Superior temporal gyrus (tissue), 1 donor: Measurements from ENCODE around the gene TRIM46.
A peak's percentile ranks its signal among the peaks of the same experiment; 100 is the strongest.
"Not testable (repeated sequence)": the region's sequence is repeated elsewhere in the genome, so short reads cannot be mapped to it uniquely, and the experiment has no call there.

ENCODE experiments used
- DNase-seq: peaks from one replicate; pipeline ENCODE4 v3.0.0-alpha.2; 2016; ENCODE audit errors: extremely low spot score

The TRIM46 gene

DNA sequence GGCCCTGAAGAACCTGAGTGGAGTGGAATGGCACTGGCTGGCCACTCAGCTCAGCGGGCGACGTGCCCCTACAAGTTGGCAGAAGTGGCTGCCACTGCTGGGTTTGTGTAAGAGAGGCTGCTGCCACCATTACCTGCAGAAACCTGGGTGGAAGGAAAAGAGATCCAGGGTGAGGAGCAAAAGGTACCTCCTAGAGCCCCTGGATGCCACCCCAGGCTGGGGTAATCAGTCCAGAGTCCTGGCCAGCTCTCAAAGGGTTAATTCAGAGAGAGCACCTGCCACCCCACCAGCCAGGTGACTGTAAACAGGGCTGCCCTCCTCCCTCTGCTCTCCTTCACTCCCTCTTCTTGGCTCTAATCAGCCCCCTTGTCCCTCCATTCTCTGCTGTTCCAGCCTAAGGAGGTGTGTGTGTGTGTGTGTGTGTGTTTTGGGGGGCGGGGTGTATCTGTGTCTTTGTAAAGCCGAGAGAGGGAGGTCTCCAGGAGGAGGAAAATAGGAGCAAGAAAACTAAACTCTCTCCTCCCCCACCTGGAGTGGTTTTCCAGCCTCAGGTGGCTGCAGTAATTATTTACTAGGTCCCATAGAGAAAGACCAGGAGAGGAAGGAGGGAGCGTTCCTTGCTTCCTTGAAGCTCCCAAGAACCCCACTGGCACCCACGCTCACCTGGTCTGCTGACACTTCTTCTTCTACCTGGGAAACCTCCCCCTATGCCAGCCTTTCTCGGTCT is 12.6 kb downstream of the TRIM46 start:
- DNase-seq, result no peak

DNA sequence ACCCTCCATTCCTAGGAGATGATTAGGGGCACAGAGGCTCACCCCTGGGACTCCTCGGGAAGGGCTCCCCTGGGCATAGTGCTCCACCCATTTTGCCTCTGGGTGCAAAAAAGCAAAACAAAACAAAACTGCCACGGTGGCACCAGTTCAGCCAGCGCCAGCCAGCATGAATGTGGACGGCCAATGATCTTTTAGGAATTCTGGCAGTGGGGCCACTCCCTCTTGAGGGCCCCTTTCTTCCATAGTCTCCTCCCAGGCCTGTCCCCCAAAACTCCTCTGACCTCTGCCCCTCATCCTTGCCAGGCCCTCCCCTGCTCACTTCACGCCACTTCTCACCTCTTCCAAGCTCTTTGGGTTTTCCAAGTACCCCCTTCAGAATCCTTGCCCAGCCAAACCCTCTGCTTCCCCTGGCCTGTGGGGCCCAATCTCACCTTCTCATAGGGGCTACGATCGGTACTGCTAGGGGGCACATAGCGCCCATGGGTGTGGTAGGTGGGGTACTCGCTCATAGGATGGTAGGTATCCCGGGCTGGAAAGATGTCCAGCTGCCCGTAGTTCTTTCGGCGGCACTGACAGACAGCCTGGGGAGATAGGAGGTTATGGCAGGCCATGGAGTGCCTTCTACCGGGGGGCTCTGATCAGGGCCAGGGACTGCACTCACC is 13.3 kb downstream of the TRIM46 start:
- no peak for DNase-seq

DNA sequence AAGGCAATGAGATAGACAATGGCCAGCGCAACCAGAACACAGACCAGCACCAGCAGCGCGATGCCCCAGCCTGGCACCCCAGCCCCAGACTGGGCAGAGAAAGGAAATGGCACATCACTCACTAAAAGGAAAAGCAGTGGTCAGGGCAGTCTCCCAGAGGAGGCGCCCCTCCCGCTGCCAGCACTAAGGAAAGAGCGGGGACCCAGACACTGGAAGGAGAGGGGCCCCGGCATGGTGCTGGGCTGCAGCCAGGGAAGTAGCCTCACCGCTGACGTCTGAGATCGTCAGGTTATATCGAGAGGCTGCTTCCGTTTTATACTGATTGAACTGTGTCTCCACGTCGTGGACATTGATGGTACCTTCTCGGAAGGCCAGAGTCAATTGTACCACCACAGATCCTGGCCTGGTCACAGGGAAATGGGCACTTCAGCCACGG is 13.8 kb downstream of the TRIM46 start:
- no peak for DNase-seq

DNA sequence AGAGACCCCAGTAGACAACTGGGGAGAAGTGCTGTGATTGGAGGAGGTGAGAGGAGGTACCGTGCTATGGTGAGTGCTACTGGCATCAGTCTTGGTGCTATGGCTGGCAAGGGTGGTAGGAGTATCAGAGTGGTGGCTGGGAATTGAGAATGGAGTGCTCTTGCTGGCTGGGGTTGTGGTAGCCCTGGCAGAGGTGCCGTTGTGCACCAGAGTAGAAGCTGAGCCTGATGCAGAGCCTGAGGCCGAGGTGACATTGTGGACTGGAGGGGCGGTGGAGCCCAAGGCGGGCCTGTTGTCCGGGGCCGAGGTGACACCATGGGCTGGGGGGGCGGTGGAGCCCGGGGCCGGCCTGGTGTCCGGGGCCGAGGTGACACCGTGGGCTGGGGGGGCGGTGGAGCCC is 14.6 kb downstream of the TRIM46 start:
- DNase-seq, result no peak

DNA sequence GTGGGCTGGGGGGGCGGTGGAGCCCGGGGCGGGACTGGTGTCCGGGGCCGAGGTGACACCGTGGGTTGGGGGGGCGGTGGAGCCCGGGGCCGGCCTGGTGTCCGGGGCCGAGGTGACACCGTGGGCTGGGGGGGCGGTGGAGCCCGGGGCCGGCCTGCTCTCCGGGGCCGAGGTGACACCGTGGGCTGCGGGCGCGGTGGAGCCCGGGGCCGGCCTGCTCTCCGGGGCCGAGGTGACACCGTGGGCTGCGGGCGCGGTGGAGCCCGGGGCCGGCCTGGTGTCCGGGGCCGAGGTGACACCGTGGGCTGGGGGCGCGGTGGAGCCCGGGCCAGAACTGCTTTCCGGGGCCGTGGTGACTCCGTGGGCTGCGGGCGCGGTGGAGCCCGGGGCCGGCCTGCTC is 16.3 kb downstream of the TRIM46 start:
- DNase-seq, result not testable (repeated sequence)

DNA sequence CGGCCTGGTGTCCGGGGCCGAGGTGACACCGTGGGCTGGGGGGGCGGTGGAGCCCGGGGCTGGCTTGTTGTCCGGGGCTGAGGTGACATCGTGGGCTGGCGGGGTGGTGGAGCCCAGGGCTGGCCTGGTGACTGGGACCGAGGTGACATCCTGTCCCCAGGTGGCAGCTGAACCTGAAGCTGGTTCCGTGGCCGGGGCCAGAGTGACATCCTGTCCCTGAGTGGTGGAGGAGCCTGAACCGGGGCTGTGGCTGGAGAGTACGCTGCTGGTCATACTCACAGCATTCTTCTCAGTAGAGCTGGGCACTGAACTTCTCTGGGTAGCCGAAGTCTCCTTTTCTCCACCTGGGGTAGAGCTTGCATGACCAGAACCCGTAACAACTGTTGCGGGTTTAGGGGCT is 18.3 kb downstream of the TRIM46 start:
- no peak for DNase-seq

DNA sequence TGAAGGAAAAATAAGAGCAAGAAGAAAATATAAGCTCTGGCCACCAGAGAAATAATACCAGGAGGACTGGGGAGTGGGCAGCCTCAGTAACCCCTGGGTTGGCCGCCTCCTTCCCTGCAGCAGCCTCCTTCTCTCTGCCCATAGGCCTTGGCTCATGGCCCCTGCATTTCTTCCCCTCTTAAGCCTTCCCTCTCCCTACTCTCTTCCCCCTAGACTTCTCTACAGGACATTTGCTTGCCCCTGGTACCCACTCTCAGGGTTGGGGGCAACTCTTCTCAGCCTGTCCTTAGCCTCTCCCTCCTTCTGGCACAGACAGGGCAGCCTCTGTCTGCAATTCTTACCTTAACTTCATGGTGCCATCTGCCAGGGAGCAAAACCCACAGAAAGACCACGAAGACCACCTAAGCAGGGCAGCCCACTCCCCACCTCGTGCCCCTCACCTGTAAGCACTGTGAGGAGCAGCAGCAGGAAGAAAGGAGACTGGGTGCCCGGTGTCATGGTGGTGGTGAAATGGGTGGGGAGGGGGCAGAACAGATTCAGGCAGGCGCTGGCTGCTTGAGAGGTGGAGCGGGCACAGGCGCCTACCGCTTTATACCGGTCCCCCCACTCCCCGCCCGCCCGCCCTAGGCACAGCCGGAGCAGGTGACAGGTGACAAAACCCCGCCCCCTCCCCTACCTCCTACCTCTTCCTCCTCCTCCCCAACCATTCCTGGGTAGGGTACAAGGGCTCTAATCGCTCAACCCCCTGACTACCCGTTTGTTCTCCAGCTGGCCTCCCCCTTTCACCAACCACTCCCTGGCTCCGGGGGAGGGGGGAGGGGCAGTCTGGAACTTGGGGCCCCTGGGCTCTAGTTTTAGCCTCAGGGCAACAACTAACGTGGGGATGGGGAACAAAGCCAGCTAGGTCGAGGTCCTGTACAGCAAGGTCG is 19.0 kb downstream of the TRIM46 start:
- no peak for DNase-seq

DNA sequence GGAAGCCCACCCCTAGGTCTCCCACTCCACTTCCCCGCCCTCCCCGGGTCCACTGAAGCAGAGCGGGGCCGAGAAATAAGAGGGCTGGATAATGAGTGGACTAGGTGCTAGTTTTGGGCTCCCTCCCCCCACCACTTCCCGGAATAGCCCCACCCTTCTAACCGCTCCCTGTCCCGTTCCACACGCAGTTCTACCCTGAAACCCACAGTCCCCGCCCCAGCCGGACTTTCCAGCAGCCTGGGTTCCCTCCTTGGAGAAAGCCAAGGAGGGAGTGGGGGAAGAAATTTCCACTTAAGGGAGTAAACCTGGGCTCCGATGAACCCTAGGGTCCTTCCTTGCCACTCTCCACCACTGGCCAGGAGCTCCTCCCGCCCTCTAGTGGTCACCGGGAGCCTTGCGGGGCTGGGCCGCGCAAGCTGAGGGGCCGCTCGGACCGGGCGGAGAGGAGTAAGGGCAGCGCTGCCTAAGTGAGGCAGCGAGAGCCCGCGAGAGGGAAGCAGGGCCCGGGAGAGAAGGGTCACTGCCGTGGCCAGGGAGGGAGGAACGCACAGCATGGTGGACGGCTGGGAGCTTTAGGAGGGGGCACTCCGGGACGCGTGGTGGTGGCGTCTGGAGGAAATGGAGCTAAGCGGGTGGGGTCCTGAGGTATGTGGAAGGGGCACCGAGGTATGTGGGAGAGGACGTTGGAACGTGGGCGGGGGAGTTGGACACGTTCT is 19.8 kb downstream of the TRIM46 start:
- DNase-seq, result peak; percentile 76

DNA sequence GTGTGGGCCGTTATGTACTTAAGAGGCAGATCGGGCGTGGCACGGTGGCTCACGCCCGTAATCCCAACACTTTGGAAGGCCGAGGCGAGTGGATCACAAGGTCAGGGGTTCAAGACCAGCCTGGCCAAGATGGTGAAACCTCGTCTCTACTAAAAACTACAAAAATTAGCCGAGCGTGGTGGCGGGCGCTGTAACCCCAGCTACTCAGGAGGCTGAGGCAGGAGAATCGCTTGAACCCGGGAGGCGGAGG is 20.3 kb downstream of the TRIM46 start:
- DNase-seq, result not testable (repeated sequence)

DNA sequence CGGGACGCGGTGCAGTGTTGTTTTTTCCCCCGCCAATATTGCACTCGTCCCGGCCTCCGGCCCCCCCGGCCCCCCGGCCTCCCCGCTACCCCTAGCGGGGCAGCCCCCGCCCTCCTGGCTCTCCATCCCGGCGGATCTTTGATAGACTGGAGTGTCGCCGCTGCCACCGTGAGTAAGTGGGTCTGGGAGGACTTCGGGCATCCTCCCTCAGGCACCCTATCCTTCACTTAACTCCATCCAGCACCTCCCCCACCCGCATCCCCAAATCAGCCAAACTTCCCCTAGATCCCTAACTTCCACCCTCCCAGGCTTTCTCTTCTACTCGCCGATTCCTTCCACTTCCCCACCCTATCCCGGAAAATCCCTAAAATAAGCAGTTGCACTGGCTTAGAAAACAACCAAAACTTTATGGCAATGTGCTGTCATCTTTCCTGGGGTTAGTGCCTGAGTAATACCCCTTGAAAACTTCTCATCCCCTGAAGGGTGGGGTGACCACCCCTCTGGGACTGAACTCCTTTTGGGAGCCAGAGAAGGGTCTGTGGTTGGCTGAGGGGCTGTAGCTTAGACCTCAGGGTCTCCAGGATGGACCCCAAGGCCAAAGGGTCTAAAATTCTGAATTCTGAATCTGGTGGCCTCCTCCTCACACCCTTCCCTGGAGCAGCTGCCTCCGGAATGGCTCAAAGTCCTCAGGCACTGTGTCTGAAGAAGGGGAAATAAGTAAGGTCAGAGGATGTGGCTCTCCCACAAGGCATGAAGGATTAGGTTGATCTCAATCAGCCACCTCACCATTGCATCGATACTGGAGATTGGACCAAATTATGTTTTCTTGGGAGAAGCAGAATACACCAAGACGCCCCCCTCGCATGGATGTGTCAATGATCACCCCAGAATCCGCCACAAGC is 21.8 kb downstream of the TRIM46 start:
- DNase-seq, result no peak

DNA sequence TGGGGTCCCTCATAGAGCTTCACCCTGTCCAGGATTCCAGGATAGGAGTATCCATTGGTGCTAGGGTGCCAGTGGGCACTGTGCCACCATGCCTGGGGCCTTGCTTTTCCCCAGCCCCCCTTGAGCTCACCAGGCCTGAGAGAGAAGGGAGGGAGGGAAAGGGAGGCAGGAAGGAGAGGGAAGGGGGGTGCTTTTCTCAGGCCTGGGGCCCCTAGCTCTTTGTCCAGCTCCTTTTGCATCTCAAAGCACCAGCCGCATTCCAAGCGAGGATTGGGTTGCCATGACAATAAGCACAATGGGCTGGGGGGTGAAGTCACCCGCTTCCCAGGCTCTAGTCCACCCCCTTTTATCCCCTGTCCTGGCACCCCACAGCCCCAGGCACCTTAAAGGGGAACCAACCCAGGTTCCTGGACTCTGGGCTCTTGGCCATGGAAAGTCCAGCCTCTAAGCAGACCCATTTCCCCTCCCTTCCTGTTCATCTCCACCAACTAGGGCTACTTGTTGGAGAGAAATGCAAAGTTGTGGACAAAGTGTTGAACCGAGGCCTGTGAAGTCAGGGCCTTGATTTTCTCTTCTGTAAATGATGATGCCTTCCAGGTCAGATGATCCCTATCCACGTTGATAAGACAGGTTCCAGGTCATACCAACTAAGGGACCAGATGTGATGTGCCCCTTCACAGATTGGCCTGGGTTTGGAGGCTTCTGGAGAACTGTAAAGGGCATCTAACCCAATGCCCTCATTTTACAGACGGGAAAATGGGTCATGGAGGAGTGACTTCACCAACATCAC is 22.6 kb downstream of the TRIM46 start:
- DNase-seq, result peak; percentile 26

DNA sequence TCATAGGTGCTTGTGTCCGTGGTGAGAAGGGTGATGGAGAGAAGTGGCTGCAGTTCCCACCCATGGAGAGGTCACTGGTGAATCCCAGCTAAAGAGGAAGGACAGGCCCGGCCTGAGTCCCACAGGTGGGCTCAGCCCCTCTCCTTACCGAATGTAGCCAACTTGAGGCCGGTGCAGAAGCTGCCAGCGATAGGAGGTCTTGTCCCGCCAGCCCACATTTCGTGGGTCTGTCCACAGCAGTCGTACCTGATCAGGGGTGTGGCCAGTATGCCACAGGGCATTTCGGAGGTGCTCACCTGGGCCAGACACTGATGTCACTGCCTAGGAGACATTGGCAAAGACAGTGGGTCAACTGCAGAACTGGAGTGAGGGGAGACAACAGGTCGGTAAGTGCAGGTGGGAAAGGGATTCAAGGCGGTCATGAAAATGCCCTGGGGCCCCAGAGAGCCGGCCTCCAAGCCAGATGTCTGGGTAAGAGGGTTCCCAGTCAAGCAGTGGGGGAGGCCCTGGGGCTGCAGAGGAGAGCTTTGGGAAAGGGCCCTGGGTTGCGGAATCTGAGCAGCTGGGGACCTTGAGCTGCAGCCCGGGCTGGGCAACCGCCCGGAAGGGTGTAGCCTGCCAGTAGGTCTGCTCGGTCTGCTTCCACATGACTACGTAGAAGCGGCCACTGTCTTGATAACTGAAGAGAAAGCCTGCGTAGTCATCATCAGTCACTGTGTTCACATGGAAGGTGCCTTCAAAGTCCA is 23.4 kb downstream of the TRIM46 start:
- DNase-seq, result no peak

DNA sequence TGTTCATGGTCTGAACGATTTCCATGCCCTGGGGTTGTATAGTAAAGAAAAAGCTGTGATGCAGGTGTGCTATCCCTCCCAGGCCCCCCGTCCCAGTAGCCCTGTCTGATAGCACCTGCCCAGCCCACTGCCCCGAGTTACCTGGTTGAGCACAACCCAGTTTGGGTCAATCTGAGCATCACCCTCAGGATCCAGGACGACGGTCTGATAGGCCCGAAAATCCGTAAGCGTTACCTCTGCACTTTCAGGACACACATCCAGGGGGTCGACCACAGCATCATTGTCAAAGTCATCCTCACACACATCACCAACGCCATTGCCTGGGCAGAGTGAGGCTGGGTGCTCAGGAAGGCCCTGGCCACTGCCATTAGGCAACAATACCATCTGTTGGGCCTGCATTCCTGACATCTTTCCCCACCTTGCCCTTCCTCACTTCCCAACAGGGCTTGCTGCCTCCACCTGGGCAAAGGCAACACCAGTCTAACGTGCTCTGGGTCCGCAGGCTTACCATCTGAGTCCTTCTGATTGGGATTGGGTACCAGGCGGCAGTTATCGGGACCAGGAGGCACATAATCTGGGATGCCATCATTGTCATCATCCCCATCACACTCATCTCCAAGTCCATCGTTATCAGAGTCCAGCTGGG is 24.4 kb downstream of the TRIM46 start:
- DNase-seq, result no peak

DNA sequence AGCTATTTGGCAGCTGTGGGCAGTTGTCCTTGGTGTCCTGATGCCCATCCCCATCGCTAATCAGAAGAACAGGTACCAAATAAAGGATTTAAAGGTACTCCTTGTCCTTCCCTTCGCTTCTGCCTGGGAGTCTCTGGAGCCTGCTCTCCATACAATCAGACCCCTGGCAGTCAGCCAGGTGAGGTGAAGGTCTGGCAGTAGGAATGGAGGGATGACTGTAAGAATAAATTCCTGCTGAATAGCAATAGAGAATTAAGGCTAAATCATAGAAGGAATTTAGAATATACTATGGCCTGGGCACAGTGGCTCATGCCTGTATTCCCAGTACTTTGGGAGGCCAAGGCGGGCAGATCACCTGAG is 24.9 kb downstream of the TRIM46 start:
- DNase-seq, result no peak

DNA sequence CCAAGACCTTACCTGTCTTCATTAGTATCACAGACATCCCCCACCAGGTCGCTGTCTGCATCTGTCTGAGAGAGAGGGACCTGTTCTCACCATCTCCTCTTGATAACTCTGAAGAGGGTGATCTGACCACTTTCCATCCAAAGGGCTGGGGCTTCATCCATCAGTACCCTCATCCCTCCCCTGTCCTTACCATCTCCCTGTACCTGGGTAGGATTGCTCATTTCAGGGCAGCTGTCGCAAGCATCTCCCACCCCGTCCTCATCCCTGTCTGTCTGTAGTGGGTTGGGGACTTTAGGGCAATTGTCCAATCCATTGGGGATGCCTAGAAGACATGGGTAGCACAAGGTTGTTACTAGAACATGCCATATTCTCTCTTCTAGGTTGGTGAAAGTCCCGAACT is 26.1 kb downstream of the TRIM46 start:
- DNase-seq, result no peak

DNA sequence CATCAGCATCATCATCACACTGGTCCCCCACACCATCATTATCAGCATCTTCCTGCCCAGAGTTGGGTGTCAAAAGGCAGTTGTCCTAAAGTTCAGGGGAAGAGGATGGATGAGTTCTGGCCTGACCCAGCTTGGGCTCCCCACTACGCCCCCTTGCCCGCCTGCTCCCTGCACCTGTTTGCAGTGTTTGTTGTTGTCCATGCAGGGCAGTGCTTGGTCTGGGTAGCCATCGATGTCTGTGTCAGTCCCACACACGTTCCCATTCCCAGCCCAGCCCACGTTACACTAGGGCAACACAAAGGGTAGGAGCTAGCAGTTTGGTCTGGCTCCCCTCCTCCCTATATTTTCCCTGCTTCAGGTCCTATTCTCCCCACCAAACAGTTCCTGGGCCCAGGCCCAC is 27.3 kb downstream of the TRIM46 start:
- no peak for DNase-seq

DNA sequence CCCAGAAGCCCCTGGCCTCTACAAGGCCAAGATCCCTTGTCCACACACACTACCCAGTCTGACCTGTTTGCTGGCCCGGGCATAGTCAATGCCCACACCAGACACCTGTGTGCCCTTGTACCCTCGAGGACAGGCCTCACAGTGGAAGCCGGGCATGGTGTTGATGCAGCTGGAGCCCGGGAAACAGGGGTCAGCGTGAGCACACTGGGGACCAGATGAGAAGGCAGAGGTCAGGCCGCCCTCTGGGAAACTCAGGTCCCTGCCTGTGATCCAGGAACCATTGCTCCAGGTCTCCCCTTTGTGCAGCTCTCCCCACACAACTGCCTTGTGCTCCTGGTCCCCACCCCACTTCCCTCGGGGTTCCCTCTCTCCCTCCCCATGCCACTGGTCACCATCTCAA is 28.5 kb downstream of the TRIM46 start:
- DNase-seq, result no peak

DNA sequence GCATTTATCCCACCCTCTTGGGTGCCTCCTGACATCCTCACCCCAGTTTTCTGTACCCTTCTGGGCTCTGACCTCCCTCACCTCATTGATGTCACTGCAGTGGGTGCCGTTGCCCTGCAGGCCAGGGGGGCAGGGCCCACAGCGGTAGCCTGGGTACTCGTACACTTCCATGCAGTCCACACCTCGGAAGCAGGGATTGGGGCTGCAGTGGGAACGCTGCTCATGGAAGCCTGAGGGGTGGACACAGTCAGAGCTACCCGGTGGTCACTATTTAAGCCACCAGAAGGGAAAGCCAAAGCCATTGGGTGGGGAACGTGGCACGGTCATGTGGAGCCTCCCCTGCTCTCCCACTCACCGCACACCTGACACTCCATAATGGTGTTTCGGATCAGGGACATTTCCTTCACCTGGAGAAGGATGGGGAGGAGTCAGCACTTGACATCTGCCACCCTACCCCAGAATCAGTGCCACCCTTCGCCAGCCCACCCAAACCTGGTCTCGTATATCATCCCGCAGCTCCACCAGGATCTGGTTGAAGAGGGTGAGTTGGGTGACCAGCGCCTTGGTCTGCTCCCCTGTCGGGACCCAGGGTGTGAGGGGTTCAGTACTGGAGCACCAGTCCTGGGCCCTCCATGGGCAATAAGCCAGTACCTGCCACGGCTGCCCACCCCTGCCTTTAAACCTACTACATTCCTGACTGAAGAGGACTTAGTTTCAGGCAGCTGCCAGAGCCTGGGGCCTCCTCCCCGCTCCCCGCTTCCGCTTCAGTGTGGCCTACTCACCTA is 29.3 kb downstream of the TRIM46 start:
- no peak for DNase-seq
